Upper lobe of right lung (tissue), 1 donor: ENCODE results near the gene PTPRCAP. TPM values are rescaled to one million over a fixed set of nuclear protein-coding genes. Genes with fewer than 3 reads are reported as not detected.

Experiments
- ATAC-seq: fragments of 200-7000 bp; cut with Tn5 transposase; one replicate; pipeline ENCODE4 v1.9.1; 2020; ENCODE audit warnings: mild to moderate bottlenecking, moderate library complexity
- DNase-seq: peaks from one replicate; pipeline ENCODE4 v3.0.0-alpha.2; 2020
- H3K27ac ChIP-seq: fragments of 200-600 bp; one replicate; pipeline ENCODE4 v1.8.0; 2022
- H3K27me3 ChIP-seq: fragments of 200-600 bp; one replicate; pipeline ENCODE4 v1.8.0; 2022; ENCODE audit warnings: mild to moderate bottlenecking
- H3K36me3 ChIP-seq: fragments of 200-600 bp; one replicate; pipeline ENCODE4 v1.8.0; 2022
- H3K4me1 ChIP-seq: fragments of 200-600 bp; one replicate; pipeline ENCODE4 v1.8.0; 2022
- H3K4me3 ChIP-seq: fragments of 200-600 bp; one replicate; pipeline ENCODE4 v1.8.0; 2022; ENCODE audit warnings: mild to moderate bottlenecking
- H3K9me3 ChIP-seq: fragments of 200-600 bp; one replicate; pipeline ENCODE4 v1.8.0; 2022
- intact Hi-C: fragments of 100-400 bp; cut with DNase I; formaldehyde crosslinking; loops from one replicate; pipeline ENCODE4 v1.11.0; 2022
- total RNA-seq: library from RNA; stranded (reverse); fragmentation: NEBNext Ultra II Directional; extraction: Animal tissue kit (Norgen Biotek cat#: 25700); gene quantifications from one replicate; pipeline ENCODE4 v1.2.1, GENCODE V29; 2021
- TF ChIP-seq, protein P1 (sequence below): fragments of 200-600 bp; IDR thresholded peaks from one replicate; pipeline ENCODE4 v1.8.0; 2022; ENCODE audit warnings: antibody characterized with exemption
- donor health status: DM: no; HTN: yes; CAD: no; lungs with severe emphysema.

The PTPRCAP gene
- total RNA-seq, 1 donor from 2014 or later: 17.7 TPM

DNA sequence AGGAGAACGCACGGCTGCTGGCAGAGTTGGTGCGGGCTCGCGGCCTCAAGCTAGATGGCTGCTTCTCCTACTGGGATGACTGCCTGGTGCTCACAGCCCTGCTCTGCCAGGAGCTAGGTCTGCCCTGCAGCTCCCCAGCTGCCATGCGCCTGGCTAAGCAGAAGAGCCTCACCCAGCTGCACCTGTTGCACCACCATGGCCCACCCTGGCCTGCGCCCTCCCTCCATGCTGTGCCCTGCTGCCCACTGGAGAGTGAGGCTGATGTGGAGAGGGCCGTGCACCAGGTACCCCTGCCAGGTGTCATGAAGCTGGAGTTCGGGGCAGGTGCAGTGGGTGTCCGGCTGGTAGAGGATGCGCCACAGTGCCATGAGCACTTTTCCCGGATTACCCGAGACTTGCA lies 14.0 kb downstream of the PTPRCAP start:
- no peak for DNase-seq
- Histone ChIP-seq H3K36me3 (no peaks in the 10 kb centered on the region), H3K27me3 (no peaks in the 10 kb centered on the region), H3K27ac (no peak overlapping the region), H3K9me3 (no peaks in the 10 kb centered on the region), H3K4me3 (no peak overlapping the region), H3K4me1 (peaks cover 22% of the 10 kb centered on the region)
- TF ChIP-seq, protein P1, sequence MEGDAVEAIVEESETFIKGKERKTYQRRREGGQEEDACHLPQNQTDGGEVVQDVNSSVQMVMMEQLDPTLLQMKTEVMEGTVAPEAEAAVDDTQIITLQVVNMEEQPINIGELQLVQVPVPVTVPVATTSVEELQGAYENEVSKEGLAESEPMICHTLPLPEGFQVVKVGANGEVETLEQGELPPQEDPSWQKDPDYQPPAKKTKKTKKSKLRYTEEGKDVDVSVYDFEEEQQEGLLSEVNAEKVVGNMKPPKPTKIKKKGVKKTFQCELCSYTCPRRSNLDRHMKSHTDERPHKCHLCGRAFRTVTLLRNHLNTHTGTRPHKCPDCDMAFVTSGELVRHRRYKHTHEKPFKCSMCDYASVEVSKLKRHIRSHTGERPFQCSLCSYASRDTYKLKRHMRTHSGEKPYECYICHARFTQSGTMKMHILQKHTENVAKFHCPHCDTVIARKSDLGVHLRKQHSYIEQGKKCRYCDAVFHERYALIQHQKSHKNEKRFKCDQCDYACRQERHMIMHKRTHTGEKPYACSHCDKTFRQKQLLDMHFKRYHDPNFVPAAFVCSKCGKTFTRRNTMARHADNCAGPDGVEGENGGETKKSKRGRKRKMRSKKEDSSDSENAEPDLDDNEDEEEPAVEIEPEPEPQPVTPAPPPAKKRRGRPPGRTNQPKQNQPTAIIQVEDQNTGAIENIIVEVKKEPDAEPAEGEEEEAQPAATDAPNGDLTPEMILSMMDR: no peak
- ATAC-seq: no peak
- intact Hi-C loops: no loop called here

DNA sequence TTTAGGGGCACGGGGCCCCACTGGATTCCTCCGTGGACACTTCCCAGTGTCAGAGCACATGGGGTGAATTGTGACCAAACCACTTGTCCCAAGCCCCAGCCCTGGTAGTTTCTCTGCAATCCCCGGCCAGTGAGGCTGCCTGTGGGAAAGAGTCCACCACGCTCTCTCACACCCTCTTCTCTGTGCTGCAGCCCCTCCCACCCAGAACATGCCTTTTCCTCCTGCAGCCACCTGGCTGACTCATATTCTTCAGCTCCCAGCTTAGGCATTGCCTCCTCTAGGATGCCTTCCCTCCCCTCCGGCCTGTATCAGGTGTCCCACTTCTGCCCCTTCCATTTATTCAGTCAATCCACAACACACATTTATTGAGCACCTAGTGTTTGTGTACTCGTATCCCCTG lies 14.6 kb downstream of the PTPRCAP start:
- Histone ChIP-seq H3K9me3 (no peaks in the 10 kb centered on the region), H3K27ac (no peak overlapping the region)
- intact Hi-C loops: no loop called here

DNA sequence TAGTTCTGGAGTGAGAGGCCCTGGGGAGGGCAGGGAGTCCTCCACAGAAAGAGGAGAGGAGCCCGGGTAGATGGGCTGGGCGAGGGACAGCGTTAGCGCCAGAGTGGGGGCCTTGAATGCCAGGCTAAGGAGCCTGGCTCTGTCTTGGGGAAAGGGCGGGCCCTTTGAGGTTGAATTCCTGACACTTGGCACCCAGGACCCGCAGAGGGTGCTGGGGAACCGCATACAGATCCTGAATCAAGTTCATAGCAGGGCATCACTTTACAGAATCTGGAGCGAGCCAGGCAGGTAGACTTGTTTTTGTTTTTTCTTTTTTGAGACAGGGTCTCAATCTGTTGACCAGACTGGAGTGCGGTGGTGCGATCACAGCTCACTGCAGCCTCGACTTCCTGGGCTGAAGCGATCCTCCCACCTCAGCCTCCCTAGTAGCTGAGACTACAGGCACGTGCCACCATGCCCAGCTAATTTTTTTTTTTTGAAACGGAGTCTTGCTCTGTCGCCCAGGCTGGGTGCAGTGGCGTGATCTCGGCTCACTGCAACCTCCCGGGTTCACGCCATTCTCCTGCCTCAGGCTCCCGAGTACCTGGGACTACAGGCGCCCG lies 16.0 kb downstream of the PTPRCAP start:
- no peaks in the 10 kb centered on the region for H3K27me3 ChIP-seq
- no peak for DNase-seq
- intact Hi-C loops: no loop called here
- TF ChIP-seq, protein P1: no peak
- H3K4me3 ChIP-seq: peak overlapping the region; percentile 54
- H3K36me3 ChIP-seq: no peaks in the 10 kb centered on the region
- no peaks in the 10 kb centered on the region for H3K9me3 ChIP-seq
- peak overlapping the region; percentile 79 for H3K27ac ChIP-seq
- H3K4me1 ChIP-seq: peaks cover 25% of the 10 kb centered on the region
- no peak for ATAC-seq

More for the DNA sequence above, 14.6 kb downstream of the PTPRCAP start:
- Histone ChIP-seq H3K27me3 (no peaks in the 10 kb centered on the region), H3K36me3 (no peaks in the 10 kb centered on the region), H3K4me1 (peaks cover 24% of the 10 kb centered on the region), H3K4me3 (no peak overlapping the region)
- TF ChIP-seq, protein P1: no peak
- DNase-seq: no peak
- no peak for ATAC-seq

DNA sequence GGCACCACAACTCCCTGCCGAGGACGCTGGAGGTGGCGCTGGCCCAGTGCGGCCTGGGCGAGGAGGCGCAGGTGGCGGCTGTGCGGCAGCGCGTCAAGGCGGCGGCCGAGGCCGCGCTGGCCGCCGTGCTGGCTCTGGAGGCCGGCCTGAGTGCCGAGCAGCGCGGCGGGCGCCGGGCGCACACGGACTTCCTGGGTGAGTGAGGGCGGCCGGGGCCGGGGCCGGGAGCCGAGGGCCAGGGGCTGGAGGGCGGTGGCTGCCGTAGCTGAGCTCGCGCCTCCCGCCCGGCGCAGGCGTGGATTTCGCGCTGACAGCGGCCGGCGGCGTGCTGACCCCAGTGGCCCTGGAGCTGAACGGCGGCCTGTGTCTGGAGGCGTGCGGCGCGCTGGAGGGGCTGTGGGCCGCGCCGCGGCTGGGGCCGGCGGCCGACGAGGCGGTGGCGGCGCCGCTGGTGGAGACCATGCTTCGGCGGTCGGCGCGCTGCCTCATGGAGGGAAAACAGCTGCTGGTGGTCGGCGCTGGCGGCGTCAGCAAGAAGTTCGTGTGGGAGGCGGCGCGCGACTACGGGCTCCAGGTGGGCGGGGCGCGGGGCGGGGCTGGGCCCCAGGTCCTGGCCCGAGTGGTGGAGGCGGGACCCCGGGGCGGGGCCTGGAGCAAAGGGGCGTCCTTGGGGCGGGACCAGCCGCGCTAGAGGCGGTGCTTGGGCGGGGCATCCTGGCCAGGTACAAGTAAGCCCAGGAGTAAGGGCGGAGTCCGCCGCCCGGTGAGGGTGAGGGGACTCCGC lies 16.6 kb downstream of the PTPRCAP start:
- Histone ChIP-seq H3K9me3 (no peaks in the 10 kb centered on the region), H3K36me3 (no peaks in the 10 kb centered on the region), H3K27ac (peak overlapping the region; percentile 79), H3K27me3 (no peaks in the 10 kb centered on the region), H3K4me3 (peak overlapping the region; percentile 54), H3K4me1 (peaks cover 32% of the 10 kb centered on the region)
- intact Hi-C loops: no loop called here
- TF ChIP-seq, protein P1: no peak
- peak; percentile 99 for DNase-seq
- ATAC-seq: peak; percentile 96

DNA sequence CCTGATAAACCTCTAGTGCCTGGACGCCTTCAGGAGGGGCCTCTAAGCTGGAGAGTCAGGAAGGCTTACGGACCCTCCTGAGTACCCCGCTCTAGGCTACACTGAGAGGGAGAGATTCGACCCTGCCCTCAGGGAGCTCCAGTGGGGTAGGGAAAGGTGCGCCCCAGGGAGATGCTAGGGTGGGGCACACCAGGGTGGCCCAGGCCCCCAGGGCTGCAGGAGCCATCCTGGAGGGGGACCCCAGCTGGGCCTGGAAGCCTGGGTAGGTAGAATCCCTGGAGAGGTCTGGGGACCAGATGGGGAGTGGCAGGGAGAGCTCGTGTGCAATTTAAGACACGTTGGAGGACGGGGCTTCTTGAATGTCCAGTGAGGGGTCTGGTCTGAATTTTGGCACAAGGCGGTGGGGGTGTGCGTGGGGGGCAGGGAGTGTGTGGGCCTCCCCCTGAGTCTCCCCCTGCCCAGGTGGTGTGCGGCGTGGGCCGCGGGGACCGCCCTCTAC lies 17.3 kb downstream of the PTPRCAP start:
- ATAC-seq (no peak), DNase-seq (no peak)
- TF ChIP-seq, protein P1: no peak
- Histone ChIP-seq H3K4me1 (peaks cover 35% of the 10 kb centered on the region), H3K27ac (peak overlapping the region; percentile 79), H3K9me3 (no peaks in the 10 kb centered on the region), H3K36me3 (no peaks in the 10 kb centered on the region), H3K27me3 (no peaks in the 10 kb centered on the region), H3K4me3 (peak overlapping the region; percentile 54)
- intact Hi-C loops: no loop called here
